LNCaP clone FGC (cell line): ENCODE data around the gene GNG5.

Source experiments
- DNase-seq: peaks from one replicate; pipeline ENCODE4 v3.0.0-alpha.2; 2011; ENCODE audit warnings: low read depth
- H3K4me3 ChIP-seq: 2 replicates; pipeline ENCODE4 v1.5.1; 2011; ENCODE audit warnings: mild to moderate bottlenecking, low read depth, low read length, control low read depth
- CTCF ChIP-seq: IDR thresholded peaks from 2 replicates; pipeline ENCODE4 v1.5.1; 2012; ENCODE audit warnings: mild to moderate bottlenecking; ENCODE audit not compliant: control insufficient read depth, insufficient read depth; ENCODE audit errors: extremely low read depth

Gene GNG5

GRCh38 chr1:84492726-84493125 is 13.7 kb downstream of the GNG5 start:
- no peak for TF ChIP-seq CTCF
- DNase-seq = no peak
- no peak overlapping the region for H3K4me3 ChIP-seq

GRCh38 chr1:84489766-84490165 is 16.6 kb downstream of the GNG5 start:
- DNase-seq = no peak
- no peak for TF ChIP-seq CTCF
- H3K4me3 ChIP-seq = no peak overlapping the region

- H3K4me3 ChIP-seq = no peak overlapping the region
- DNase-seq = no peak
- TF ChIP-seq CTCF = no peak
Observed at GRCh38 chr1:84488107-84488506, 18.3 kb downstream of the GNG5 start.

GRCh38 chr1:84481317-84481716 is 25.1 kb downstream of the GNG5 start:
- DNase-seq = no peak
- H3K4me3 ChIP-seq = peak overlapping the region; percentile 72
- no peak for TF ChIP-seq CTCF

GRCh38 chr1:84480650-84481049 is 25.7 kb downstream of the GNG5 start:
- no peak for DNase-seq

GRCh38 chr1:84479998-84480397 is 26.4 kb downstream of the GNG5 start:
- DNase-seq = no peak
- TF ChIP-seq CTCF = no peak
- peak overlapping the region; percentile 72 for H3K4me3 ChIP-seq

More at GRCh38 chr1:84480650-84481049, 25.7 kb downstream of the GNG5 start:
- TF ChIP-seq CTCF = no peak
- H3K4me3 ChIP-seq = peak overlapping the region; percentile 72

- DNase-seq = peak; percentile 65
- H3K4me3 ChIP-seq = peak within 1 kb of the TSS; percentile 72
- peak; percentile 18; the same call in 1 of the 2 replicates for TF ChIP-seq CTCF
Observed at GRCh38 chr1:84478876-84479868, 27.2 kb downstream of the GNG5 start, which contains the start of gene RPF1. Gene RPF1, plus strand, starts transcription at chr1:84479266. Its CDS starts 16 bp downstream, at chr1:84479282.
